KOPT-K1 (cell line): ENCODE results near the gene PKN2.
"Not testable (repeated sequence)": the region's sequence is repeated elsewhere in the genome, so short reads cannot be mapped to it uniquely, and the experiment has no call there.

Experiments
- H3K27ac ChIP-seq: fragments of 200-600 bp; sonication (generic); 2 replicates; pipeline ENCODE4 v1.5.1; 2016; ENCODE audit warnings: antibody characterized with exemption, mild to moderate bottlenecking, low read depth, low read length; ENCODE audit not compliant: poor library complexity, severe bottlenecking
- H3K36me3 ChIP-seq: fragments of 200-600 bp; sonication (generic); 2 replicates; pipeline ENCODE4 v1.5.1; 2017; ENCODE audit warnings: antibody characterized with exemption, mild to moderate bottlenecking, low read length, moderate library complexity; ENCODE audit not compliant: insufficient read depth
- H3K9me3 ChIP-seq: fragments of 200-600 bp; sonication (generic); 2 replicates; pipeline ENCODE4 v1.5.1; 2017; ENCODE audit warnings: antibody characterized with exemption, low read length, mild to moderate bottlenecking; ENCODE audit not compliant: insufficient read depth, poor library complexity, severe bottlenecking

The PKN2 gene

GRCh38 chr1:88698764-88699163 is 14.7 kb downstream of the PKN2 start:
- Histone ChIP-seq H3K27ac (no peak overlapping the region), H3K36me3 (peaks cover 9% of the 10 kb centered on the region)

GRCh38 chr1:88700425-88701013 is 16.4 kb downstream of the PKN2 start:
- Histone ChIP-seq H3K9me3 (no peaks in the 10 kb centered on the region), H3K27ac (no peak overlapping the region), H3K36me3 (peaks cover 7% of the 10 kb centered on the region; the same call in 1 of the 2 replicates)

More at GRCh38 chr1:88698764-88699163, 14.7 kb downstream of the PKN2 start:
- no peaks in the 10 kb centered on the region for H3K9me3 ChIP-seq

GRCh38 chr1:88701275-88701674 is 17.2 kb downstream of the PKN2 start:
- Histone ChIP-seq H3K9me3 (no peaks in the 10 kb centered on the region), H3K27ac (no peak overlapping the region), H3K36me3 (peaks cover 7% of the 10 kb centered on the region; the same call in 1 of the 2 replicates)

GRCh38 chr1:88701793-88702192 is 17.7 kb downstream of the PKN2 start:
- H3K9me3 ChIP-seq, H3K36me3 ChIP-seq, H3K27ac ChIP-seq: not testable (repeated sequence)

GRCh38 chr1:88708011-88708410 is 23.9 kb downstream of the PKN2 start:
- Histone ChIP-seq H3K27ac (no peak overlapping the region), H3K9me3 (no peaks in the 10 kb centered on the region), H3K36me3 (peaks cover 27% of the 10 kb centered on the region)

- peaks cover 18% of the 10 kb centered on the region for H3K9me3 ChIP-seq
- H3K27ac ChIP-seq, result not testable (repeated sequence)
- H3K36me3 ChIP-seq, result peaks cover 20% of the 10 kb centered on the region
Observed at GRCh38 chr1:88712907-88713306, 28.8 kb downstream of the PKN2 start.

- not testable (repeated sequence) for H3K27ac ChIP-seq, H3K36me3 ChIP-seq
- H3K9me3 ChIP-seq, result peaks cover 18% of the 10 kb centered on the region
Observed at GRCh38 chr1:88716571-88716970, 32.5 kb downstream of the PKN2 start.

- no peaks in the 10 kb centered on the region for H3K9me3 ChIP-seq
- no peak overlapping the region for H3K27ac ChIP-seq
- H3K36me3 ChIP-seq, result no peaks in the 10 kb centered on the region
Observed at GRCh38 chr1:88722492-88722891, 38.4 kb downstream of the PKN2 start.

GRCh38 chr1:88726697-88727096 is 42.6 kb downstream of the PKN2 start:
- Histone ChIP-seq H3K9me3 (no peaks in the 10 kb centered on the region), H3K27ac (no peak overlapping the region), H3K36me3 (peaks cover 15% of the 10 kb centered on the region; the same call in 1 of the 2 replicates)

GRCh38 chr1:88727205-88727604 is 43.1 kb downstream of the PKN2 start:
- Histone ChIP-seq H3K27ac (no peak overlapping the region), H3K9me3 (no peaks in the 10 kb centered on the region), H3K36me3 (peaks cover 15% of the 10 kb centered on the region; the same call in 1 of the 2 replicates)

GRCh38 chr1:88729297-88729696 is 45.2 kb downstream of the PKN2 start:
- H3K36me3 ChIP-seq, result peaks cover 19% of the 10 kb centered on the region; the same call in 1 of the 2 replicates
- H3K9me3 ChIP-seq, result peaks cover 9% of the 10 kb centered on the region
- H3K27ac ChIP-seq, result no peak overlapping the region

- Histone ChIP-seq H3K27ac (no peak overlapping the region), H3K9me3 (peaks cover 18% of the 10 kb centered on the region), H3K36me3 (peaks cover 19% of the 10 kb centered on the region; the same call in 1 of the 2 replicates)
Observed at GRCh38 chr1:88730132-88730675, 46.1 kb downstream of the PKN2 start.

- H3K36me3 ChIP-seq, result peaks cover 19% of the 10 kb centered on the region; the same call in 1 of the 2 replicates
- no peak overlapping the region for H3K27ac ChIP-seq
- peaks cover 25% of the 10 kb centered on the region for H3K9me3 ChIP-seq
Observed at GRCh38 chr1:88730995-88731394, 46.9 kb downstream of the PKN2 start.

GRCh38 chr1:88731475-88732269 is 47.6 kb downstream of the PKN2 start:
- Histone ChIP-seq H3K36me3 (peaks cover 19% of the 10 kb centered on the region; the same call in 1 of the 2 replicates), H3K9me3 (peaks cover 26% of the 10 kb centered on the region), H3K27ac (no peak overlapping the region)

GRCh38 chr1:88735382-88735781 is 51.3 kb downstream of the PKN2 start:
- Histone ChIP-seq H3K27ac (no peak overlapping the region), H3K9me3 (peaks cover 26% of the 10 kb centered on the region), H3K36me3 (peaks cover 4% of the 10 kb centered on the region; the same call in 1 of the 2 replicates)
